ENCODE data around the gene SARS2. TPM values are rescaled to one million over a fixed set of nuclear protein-coding genes. Genes with fewer than 3 reads are reported as not detected.

The SARS2 gene
- total and polyA plus RNA-seq, 4 donors: 5.9 to 72.4 (median 11.7) TPM

DNA sequence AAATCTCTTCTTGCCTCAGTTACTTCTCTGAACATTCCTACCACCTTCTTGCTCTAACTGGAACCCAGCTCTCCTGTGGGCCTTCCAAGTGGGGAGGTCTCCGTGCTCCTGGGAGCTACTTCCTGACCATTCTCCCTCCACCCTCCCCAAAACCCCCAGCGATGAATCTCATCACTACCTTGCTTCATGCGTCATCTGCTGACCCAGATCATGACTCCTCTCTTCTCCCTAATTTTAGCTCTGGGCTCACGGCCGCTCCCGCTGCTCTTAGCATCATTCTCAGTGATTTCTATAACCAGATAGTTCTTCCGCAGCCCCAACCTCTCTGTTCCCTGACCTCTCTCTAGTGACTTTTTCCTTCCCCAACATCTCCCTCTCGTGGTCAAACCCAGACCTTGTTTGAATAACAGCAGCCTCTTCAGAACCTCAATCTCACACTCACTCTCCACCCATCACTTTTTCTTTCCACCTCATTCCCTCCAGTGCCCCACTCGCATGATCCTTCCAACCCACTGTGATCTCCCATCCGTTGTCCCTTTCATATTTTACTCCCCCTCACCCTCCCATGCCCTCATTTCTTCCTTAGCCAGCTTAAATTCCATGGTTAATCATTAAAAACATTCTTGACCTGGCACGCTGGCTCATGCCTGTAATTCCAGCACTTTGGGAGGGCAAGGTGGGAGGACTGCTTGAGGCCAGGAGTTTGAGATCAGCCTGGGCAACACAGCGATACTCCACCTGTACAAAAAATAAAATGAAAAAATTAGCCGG, 22.0 kb upstream of the SARS2 start:
- no peak for ATAC-seq (ENCODE audit: low FRiP score)
- Histone ChIP-seq H3K4me3 (ENCODE audit: low read length in 2 of 2) (no peak overlapping the region), H3K27me3 (ENCODE audit: control insufficient read depth in 1 of 2, insufficient read depth in 2 of 2, low read length in 1 of 2) (no peaks in the 10 kb centered on the region), H3K9me3 (ENCODE audit: control insufficient read depth, low read length) (no peaks in the 10 kb centered on the region), H3K27ac (ENCODE audit: low read depth in 1 of 2, low read length in 2 of 2) (no peak overlapping the region), H3K4me1 (ENCODE audit: control insufficient read depth in 1 of 2, insufficient read depth in 2 of 2, low read length in 2 of 2) (no peaks in the 10 kb centered on the region), H3K36me3 (ENCODE audit: control insufficient read depth in 1 of 2, insufficient read depth in 2 of 2, low read length in 1 of 2) (no peaks in the 10 kb centered on the region)
- 84% methylated on average over 13 of the region's 13 CpGs for WGBS, 2 donors
- intact Hi-C loops (cut with DNase I): no loop called here
- DNase-seq: no peak

DNA sequence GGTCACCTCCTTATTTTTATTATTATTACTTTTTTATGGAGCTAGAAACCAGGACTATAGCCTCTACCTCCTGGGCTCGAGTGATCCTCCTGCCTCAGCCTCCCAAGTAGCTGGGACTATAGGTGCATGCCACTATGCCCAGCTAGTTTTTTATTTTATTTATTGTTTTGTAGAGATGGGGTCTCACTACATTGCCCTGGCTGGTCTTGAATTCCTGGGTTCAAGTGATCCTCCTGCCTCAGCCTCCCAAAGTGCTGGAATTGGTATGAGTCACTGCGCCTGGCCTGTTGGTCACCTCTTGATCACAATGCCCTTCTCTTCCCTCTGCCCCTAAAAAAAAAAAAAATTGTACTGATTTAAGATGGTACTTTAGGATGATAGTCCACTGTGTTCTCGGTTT, 20.6 kb upstream of the SARS2 start:
- Histone ChIP-seq H3K4me3 (ENCODE audit: low read length in 2 of 2) (no peak overlapping the region), H3K27ac (ENCODE audit: low read depth in 1 of 2, low read length in 2 of 2) (no peak overlapping the region), H3K4me1 (ENCODE audit: control insufficient read depth in 1 of 2, insufficient read depth in 2 of 2, low read length in 2 of 2) (no peaks in the 10 kb centered on the region), H3K36me3 (ENCODE audit: control insufficient read depth in 1 of 2, insufficient read depth in 2 of 2, low read length in 1 of 2) (no peaks in the 10 kb centered on the region), H3K9me3 (ENCODE audit: control insufficient read depth, low read length) (no peaks in the 10 kb centered on the region), H3K27me3 (ENCODE audit: control insufficient read depth in 1 of 2, insufficient read depth in 2 of 2, low read length in 1 of 2) (no peaks in the 10 kb centered on the region)
- WGBS, 2 donors: 65 to 78% methylated on average over 3 of the region's 3 CpGs
- DNase-seq: no peak
- intact Hi-C loops (cut with DNase I): no loop called here
- ATAC-seq (ENCODE audit: low FRiP score): no peak

DNA sequence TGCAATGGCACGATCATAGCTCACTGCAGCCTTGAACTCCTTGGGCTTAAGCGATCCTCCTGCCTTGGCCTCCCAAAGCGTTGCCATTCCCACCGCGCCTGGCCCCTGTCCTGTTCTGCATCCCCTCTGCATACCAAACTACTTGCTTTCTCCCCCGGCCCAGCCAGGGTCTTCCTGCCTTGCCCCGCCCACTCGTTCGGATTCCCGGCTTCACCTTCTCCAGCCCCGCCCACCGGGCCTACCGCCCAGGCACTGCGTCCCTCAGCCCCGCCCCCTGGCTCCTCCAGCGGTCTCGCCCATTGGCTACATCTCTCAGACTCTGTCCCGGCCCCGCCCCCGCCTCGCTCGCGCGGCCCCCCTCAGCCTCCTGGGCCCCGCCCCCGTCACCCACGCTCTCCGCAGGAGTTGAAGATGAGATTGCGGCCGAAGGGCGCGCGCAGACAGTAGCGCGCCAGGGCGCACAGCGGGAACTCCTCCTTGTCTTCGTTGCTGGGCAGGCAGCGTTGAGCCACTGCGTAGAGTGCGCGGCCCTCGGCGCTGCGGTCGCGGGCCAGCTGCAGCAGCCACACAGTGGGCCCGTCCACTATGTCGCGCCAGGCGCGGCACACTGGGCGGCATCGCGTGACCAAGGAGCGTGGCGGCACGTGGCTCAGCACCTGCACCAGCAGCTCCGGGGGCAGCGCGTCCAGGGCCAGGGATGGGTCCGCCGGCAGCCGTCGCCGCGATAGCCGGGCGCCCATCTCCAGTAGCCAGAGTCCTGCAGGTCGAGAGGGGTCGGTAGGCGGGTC, 19.2 kb upstream of the SARS2 start:
- DNase-seq (peak; percentile 90 to 95), ATAC-seq (ENCODE audit: low FRiP score) (peak; percentile 84)
- Histone ChIP-seq H3K36me3 (ENCODE audit: control insufficient read depth in 1 of 2, insufficient read depth in 2 of 2, low read length in 1 of 2) (no peaks in the 10 kb centered on the region), H3K9me3 (ENCODE audit: control insufficient read depth, low read length) (no peaks in the 10 kb centered on the region), H3K4me1 (ENCODE audit: control insufficient read depth in 1 of 2, insufficient read depth in 2 of 2, low read length in 2 of 2) (no peaks in the 10 kb centered on the region), H3K27me3 (ENCODE audit: control insufficient read depth in 1 of 2, insufficient read depth in 2 of 2, low read length in 1 of 2) (no peaks in the 10 kb centered on the region), H3K4me3 (ENCODE audit: low read length in 2 of 2) (no peak overlapping the region), H3K27ac (ENCODE audit: low read depth in 1 of 2, low read length in 2 of 2) (no peak overlapping the region)
- intact Hi-C loops (cut with DNase I): no loop called here
- WGBS, 2 donors: 13 to 16% methylated on average over 72 of the region's 72 CpGs

DNA sequence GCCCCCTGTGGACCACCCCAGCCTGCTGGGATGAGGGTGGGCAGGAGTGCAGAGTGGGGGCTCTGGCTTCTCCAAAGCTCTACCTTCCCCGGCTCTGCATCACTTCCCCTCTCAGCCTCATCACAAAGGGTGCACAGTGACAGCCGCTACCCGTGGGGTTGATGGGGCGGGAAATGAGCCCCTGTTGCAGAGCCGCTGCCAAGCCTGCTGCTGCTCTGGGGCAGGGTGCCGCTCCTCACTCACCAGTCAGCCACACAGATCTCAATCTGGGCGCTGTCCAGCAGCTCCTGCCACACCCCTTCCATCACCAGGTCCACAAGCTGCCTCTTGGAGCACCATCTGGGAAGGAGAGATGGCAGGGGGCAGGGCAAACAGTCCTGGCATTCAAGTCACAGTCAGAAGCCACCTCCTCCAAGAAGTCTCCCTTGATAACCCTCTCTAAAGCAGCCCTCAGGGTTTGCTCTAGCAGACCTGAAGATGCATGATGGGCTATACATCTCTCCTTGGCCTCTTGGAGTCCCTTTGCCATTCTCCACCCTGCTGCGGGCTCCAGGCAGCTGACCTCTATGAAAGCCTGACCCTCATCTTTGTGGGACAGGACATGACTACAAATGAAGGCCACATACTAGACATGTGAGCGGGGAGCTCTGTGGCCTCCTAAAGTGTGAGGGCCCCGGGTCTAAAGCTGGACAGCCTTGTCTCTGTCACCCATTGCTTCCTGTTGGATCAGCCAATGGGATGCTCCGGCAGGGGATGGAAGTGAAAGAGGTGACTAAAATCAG, 15.9 kb upstream of the SARS2 start:
- no peak for DNase-seq
- H3K27me3 ChIP-seq (ENCODE audit: control insufficient read depth in 1 of 2, insufficient read depth in 2 of 2, low read length in 1 of 2): no peaks in the 10 kb centered on the region
- H3K9me3 ChIP-seq (ENCODE audit: control insufficient read depth, low read length): no peaks in the 10 kb centered on the region
- intact Hi-C loops (cut with DNase I): no loop called here
- no peak for ATAC-seq (ENCODE audit: low FRiP score)
- H3K4me3 ChIP-seq (ENCODE audit: low read length in 2 of 2): no peak overlapping the region
- no peak overlapping the region for H3K27ac ChIP-seq (ENCODE audit: low read depth in 1 of 2, low read length in 2 of 2)
- H3K36me3 ChIP-seq (ENCODE audit: control insufficient read depth in 1 of 2, insufficient read depth in 2 of 2, low read length in 1 of 2): no peaks in the 10 kb centered on the region
- no peaks in the 10 kb centered on the region for H3K4me1 ChIP-seq (ENCODE audit: control insufficient read depth in 1 of 2, insufficient read depth in 2 of 2, low read length in 2 of 2)
- WGBS, 2 donors: 92 to 93% methylated on average over 11 of the region's 11 CpGs

DNA sequence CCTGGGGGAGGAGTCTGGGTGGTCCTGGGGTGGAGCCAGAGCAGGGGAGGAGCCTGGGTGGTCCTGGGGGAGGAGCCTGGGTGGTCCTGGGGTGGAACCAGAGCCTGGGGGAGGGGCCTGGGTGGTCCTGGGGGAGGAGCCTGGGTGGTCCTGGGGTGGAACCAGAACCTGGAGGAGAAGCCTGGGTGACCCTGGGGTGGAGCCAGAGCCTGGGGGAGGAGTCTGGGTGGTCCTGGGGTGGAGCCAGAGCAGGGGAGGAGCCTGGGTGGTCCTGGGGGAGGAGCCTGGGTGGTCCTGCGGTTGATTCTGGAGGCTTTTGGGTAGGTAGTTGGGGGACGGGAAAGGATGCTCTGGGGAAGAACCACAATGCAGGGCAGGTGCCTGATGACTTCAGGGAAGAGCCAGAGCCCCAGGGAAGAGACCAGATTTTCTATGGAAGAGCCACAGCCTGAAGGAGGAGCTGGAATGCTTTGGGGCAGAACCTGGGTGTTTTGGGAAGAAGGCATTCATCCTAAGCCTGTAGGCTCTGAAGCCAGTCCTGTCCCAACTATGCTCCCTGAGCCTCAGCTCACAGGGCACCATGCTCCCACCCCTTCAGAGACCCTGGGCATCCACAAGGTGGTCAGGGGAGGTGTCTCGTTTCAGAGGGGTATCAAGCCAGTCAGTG, 15.1 kb upstream of the SARS2 start:
- no peak overlapping the region for H3K27ac ChIP-seq (ENCODE audit: low read depth in 1 of 2, low read length in 2 of 2)
- H3K9me3 ChIP-seq (ENCODE audit: control insufficient read depth, low read length): no peaks in the 10 kb centered on the region
- intact Hi-C loops (cut with DNase I): no loop called here
- peak in 1 of 2 donors; percentile 38 for DNase-seq
- H3K36me3 ChIP-seq (ENCODE audit: control insufficient read depth in 1 of 2, insufficient read depth in 2 of 2, low read length in 1 of 2): no peaks in the 10 kb centered on the region
- WGBS, 2 donors: 92 to 97% methylated on average over 3 of the region's 3 CpGs
- no peaks in the 10 kb centered on the region for H3K4me1 ChIP-seq (ENCODE audit: control insufficient read depth in 1 of 2, insufficient read depth in 2 of 2, low read length in 2 of 2)
- H3K4me3 ChIP-seq (ENCODE audit: low read length in 2 of 2): no peak overlapping the region
- no peak for ATAC-seq (ENCODE audit: low FRiP score)
- H3K27me3 ChIP-seq (ENCODE audit: control insufficient read depth in 1 of 2, insufficient read depth in 2 of 2, low read length in 1 of 2): no peaks in the 10 kb centered on the region

DNA sequence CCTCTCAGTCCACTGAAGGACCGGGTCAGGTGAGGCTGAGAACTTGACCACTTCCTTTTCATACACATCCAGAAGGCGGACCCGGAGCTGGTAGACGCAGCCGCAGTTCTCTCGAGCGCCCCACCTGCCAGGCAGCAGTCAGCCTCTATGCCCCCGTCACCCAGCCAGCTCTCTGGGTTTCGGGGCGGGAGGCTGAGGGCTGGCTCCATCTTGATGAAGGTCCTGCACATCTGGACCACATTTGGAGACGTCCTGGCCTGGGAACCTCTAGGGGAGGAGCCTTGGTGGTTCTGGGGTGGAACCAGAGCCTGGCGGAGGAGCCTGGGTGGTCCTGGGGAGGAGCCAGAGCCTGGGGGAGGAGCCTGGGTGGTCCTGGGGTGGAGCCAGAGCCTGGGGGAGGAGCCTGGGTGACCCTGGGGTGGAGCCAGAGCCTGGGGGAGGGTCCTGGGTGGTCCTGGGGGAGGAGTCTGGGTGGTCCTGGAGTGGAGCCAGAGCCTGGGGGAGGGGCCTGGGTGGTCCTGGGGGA, 14.5 kb upstream of the SARS2 start:
- no peaks in the 10 kb centered on the region for H3K27me3 ChIP-seq (ENCODE audit: control insufficient read depth in 1 of 2, insufficient read depth in 2 of 2, low read length in 1 of 2)
- no peak overlapping the region for H3K27ac ChIP-seq (ENCODE audit: low read depth in 1 of 2, low read length in 2 of 2)
- no peaks in the 10 kb centered on the region for H3K9me3 ChIP-seq (ENCODE audit: control insufficient read depth, low read length)
- no peaks in the 10 kb centered on the region for H3K4me1 ChIP-seq (ENCODE audit: control insufficient read depth in 1 of 2, insufficient read depth in 2 of 2, low read length in 2 of 2)
- 87 to 90% methylated on average over 12 of the region's 12 CpGs for WGBS, 2 donors
- DNase-seq: peak in 1 of 2 donors; percentile 61
- intact Hi-C loops (cut with DNase I): no loop called here
- no peak overlapping the region for H3K4me3 ChIP-seq (ENCODE audit: low read length in 2 of 2)
- ATAC-seq (ENCODE audit: low FRiP score): no peak
- no peaks in the 10 kb centered on the region for H3K36me3 ChIP-seq (ENCODE audit: control insufficient read depth in 1 of 2, insufficient read depth in 2 of 2, low read length in 1 of 2)

DNA sequence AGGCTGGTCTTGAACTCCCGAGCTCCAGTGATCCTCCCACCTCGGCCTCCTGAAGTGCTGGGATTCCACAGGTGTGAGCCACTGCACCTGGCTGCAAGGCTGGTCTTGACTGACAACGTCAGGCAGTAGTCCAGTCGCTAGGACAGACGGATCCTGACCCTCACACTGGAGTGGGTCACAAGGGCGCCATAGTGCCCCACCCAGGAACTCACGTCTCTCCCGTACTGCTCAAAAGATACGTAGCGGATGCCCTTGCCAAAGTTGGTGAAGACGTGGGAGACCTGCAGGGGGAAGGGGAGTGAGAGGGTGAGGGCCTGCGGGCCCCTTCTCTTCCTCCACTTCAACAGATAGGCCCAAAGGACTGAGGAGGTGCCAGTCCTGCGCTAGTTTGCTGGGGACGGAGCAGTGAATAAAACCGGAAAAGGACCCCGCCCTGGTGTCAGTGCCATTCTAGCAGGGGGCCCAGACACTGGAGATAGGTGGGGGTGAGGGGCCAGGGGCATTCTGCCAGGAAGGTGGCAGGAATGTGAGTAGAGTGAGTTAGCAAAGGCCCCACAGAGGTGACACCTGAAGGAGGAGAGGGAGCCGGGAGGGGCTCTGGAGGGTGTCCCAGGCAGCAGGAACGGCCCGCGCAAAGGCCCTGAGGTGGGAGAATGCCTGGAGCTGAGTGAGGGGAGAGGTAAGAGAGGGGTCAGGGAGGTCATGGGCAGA, 12.1 kb upstream of the SARS2 start:
- Histone ChIP-seq H3K27ac (ENCODE audit: low read depth in 1 of 2, low read length in 2 of 2) (no peak overlapping the region), H3K27me3 (ENCODE audit: control insufficient read depth in 1 of 2, insufficient read depth in 2 of 2, low read length in 1 of 2) (no peaks in the 10 kb centered on the region), H3K4me1 (ENCODE audit: control insufficient read depth in 1 of 2, insufficient read depth in 2 of 2, low read length in 2 of 2) (no peaks in the 10 kb centered on the region), H3K36me3 (ENCODE audit: control insufficient read depth in 1 of 2, insufficient read depth in 2 of 2, low read length in 1 of 2) (no peaks in the 10 kb centered on the region), H3K4me3 (ENCODE audit: low read length in 2 of 2) (no peak overlapping the region), H3K9me3 (ENCODE audit: control insufficient read depth, low read length) (no peaks in the 10 kb centered on the region)
- intact Hi-C loops (cut with DNase I): no loop called here
- ATAC-seq (ENCODE audit: low FRiP score) (peak; percentile 59), DNase-seq (peak in 1 of 2 donors; percentile 48)
- WGBS, 2 donors: 86 to 90% methylated on average over 20 of the region's 20 CpGs

DNA sequence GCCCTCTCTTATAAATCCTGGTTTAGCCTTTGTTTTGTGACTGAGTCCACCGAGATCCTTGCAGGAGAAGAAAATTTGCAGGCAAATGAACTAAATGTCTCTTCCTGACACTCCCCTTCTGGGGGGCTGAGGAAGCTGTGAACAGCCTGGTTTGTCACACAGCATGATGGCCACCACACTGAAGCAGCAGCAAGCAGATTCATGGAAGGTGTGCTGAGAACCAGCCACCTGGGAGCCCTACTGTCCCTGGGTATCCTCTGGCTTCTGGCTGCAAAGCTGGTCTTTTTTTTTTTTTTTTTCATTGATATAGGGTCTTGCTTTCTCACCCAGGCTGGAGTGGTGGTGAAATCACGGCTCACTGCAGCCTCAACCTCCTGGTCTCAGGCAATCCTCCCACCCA, 11.4 kb upstream of the SARS2 start:
- Histone ChIP-seq H3K27ac (ENCODE audit: low read depth in 1 of 2, low read length in 2 of 2) (no peak overlapping the region), H3K36me3 (ENCODE audit: control insufficient read depth in 1 of 2, insufficient read depth in 2 of 2, low read length in 1 of 2) (no peaks in the 10 kb centered on the region), H3K9me3 (ENCODE audit: control insufficient read depth, low read length) (no peaks in the 10 kb centered on the region), H3K4me1 (ENCODE audit: control insufficient read depth in 1 of 2, insufficient read depth in 2 of 2, low read length in 2 of 2) (no peaks in the 10 kb centered on the region), H3K27me3 (ENCODE audit: control insufficient read depth in 1 of 2, insufficient read depth in 2 of 2, low read length in 1 of 2) (no peaks in the 10 kb centered on the region), H3K4me3 (ENCODE audit: low read length in 2 of 2) (no peak overlapping the region)
- intact Hi-C loops (cut with DNase I): no loop called here
- WGBS, 2 donors: 77 to 81% methylated on average over 2 of the region's 2 CpGs
- DNase-seq: peak in 1 of 2 donors; percentile 30
- ATAC-seq (ENCODE audit: low FRiP score): no peak
